ENCODE measurements around the gene PPM1L. TPM values are rescaled to one million over a fixed set of nuclear protein-coding genes. Genes with fewer than 3 reads are reported as not detected.
A peak's percentile ranks its signal among the peaks of the same experiment; 100 is the strongest.

PPM1L gene
- total RNA-seq, 1 experiment from 2014 or later = 7.3 TPM

GRCh38 chr3:161081633-161082032 is 325.6 kb downstream of the PPM1L start:
- TF ChIP-seq CTCF (conservative IDR thresholded peaks at IDR 0.05) = no peak
- no peak overlapping the region for H3K4me2 ChIP-seq (ENCODE audit: insufficient read depth, insufficient read length, low read length)
- no peaks in the 10 kb centered on the region for H3K4me1 Mint-ChIP-seq
- no peak overlapping the region for H3K4ac ChIP-seq (ENCODE audit: low read depth, low read length)
- no peak overlapping the region for H3K23ac ChIP-seq (ENCODE audit: insufficient read length, low read depth, low read length)
- H2AFZ ChIP-seq (ENCODE audit: low read length) = no peak overlapping the region
- H3K9me3 ChIP-seq (ENCODE audit: control insufficient read depth, low read depth, low read length) = no peaks in the 10 kb centered on the region
- no peak overlapping the region for H3K18ac ChIP-seq (ENCODE audit: insufficient read length, low read depth, low read length)
- H2BK12ac ChIP-seq (ENCODE audit: insufficient read length, low read depth, low read length) = no peak overlapping the region
- H3K79me2 ChIP-seq (ENCODE audit: insufficient read depth, low read length) = no peaks in the 10 kb centered on the region
- no peaks in the 10 kb centered on the region for H3K79me1 ChIP-seq (ENCODE audit: insufficient read depth, low read depth, low read length, poor library complexity, severe bottlenecking)
- H3K4me1 ChIP-seq (ENCODE audit: insufficient read depth, low read length) = no peaks in the 10 kb centered on the region
- no peak overlapping the region for H4K5ac ChIP-seq (ENCODE audit: insufficient read length, low read depth, low read length)
- no peak overlapping the region for H3K14ac ChIP-seq (ENCODE audit: insufficient read depth, low read length)
- H3K9me3 Mint-ChIP-seq = no peaks in the 10 kb centered on the region
- no peak overlapping the region for H2BK5ac ChIP-seq (ENCODE audit: insufficient read length, low read length)
- H3K27me3 Mint-ChIP-seq (ENCODE audit: low read depth) = no peaks in the 10 kb centered on the region
- no peak overlapping the region for H3K4me3 Mint-ChIP-seq
- no peak overlapping the region for H4K91ac ChIP-seq (ENCODE audit: insufficient read length, low read depth, low read length)
- no peaks in the 10 kb centered on the region for H4K20me1 ChIP-seq (ENCODE audit: control insufficient read depth, insufficient read depth, insufficient read length)
- no peak overlapping the region for H3K56ac ChIP-seq (ENCODE audit: insufficient read length, low read depth, low read length)
- peak overlapping the region in 1 of 3 experiments; percentile 53; a peak in 1 of 7 replicates for H3K27ac Mint-ChIP-seq
- no peak overlapping the region for H2BK120ac ChIP-seq (ENCODE audit: low read depth, low read length, poor library complexity, severe bottlenecking)
- no peak overlapping the region for H2BK20ac ChIP-seq (ENCODE audit: low read depth, low read length, poor library complexity, severe bottlenecking)
- peaks cover 0 to 8% (median 0%) of the 10 kb centered on the region in 3 experiments; a peak in 1 of 7 replicates for H3K36me3 Mint-ChIP-seq (ENCODE audit: insufficient read depth in 1 of 3, low read depth in 3 of 3)
- H3K27ac ChIP-seq (ENCODE audit: insufficient read length, low read depth, low read length) = no peak overlapping the region
- no peak overlapping the region for H3K9ac ChIP-seq (ENCODE audit: extremely low read depth, insufficient read length, low read length)
- no peak overlapping the region for H3T11ph ChIP-seq (ENCODE audit: low read length)
- no peaks in the 10 kb centered on the region for H3K23me2 ChIP-seq (ENCODE audit: insufficient read length, low read depth, low read length, poor library complexity, severe bottlenecking)
- no peak overlapping the region for H2BK15ac ChIP-seq (ENCODE audit: low read depth, low read length)
- no peak overlapping the region for H4K8ac ChIP-seq (replicated peaks; ENCODE audit: insufficient read length, low read depth, low read length)
- H2AK5ac ChIP-seq (ENCODE audit: insufficient read length, low read length) = no peak overlapping the region
- no CpG with 5 or more reads among the region's 4 CpGs for WGBS (ENCODE audit: extremely low coverage, insufficient read length, low lambda C conversion rate)
- H3K27me3 ChIP-seq (ENCODE audit: insufficient read depth, low read length) = no peaks in the 10 kb centered on the region
- DNase-seq = no peak
